H1 (cell line): ENCODE data around the gene DISC1.

Source experiments
- BCL11A ChIP-seq, 2 experiments: IDR thresholded peaks; one replicate each; pipeline ENCODE4 v1.6.1; 2011; ENCODE audit warnings: low read depth in 2 of 2, low read length in 2 of 2, mild to moderate bottlenecking in 2 of 2
- RBBP5 ChIP-seq: IDR thresholded peaks from 2 replicates; pipeline ENCODE4 v1.7.1; 2012; ENCODE audit warnings: low read depth, mild to moderate bottlenecking, inconsistent platforms, low read length, moderate library complexity, borderline replicate concordance
- YY1 ChIP-seq: IDR thresholded peaks from 2 replicates; pipeline ENCODE4 v1.6.1; 2011; ENCODE audit warnings: low read depth, mild to moderate bottlenecking, low read length
- TF ChIP-seq, protein P1 (sequence below), 3 experiments: IDR thresholded peaks; 1 replicate in 2 of 3; 2 replicates in 1 of 3; pipeline versions ENCODE4 v1.5.1 to v1.6.1; 2011; ENCODE audit warnings: low read length in 3 of 3, mild to moderate bottlenecking in 3 of 3, inconsistent platforms in 2 of 3, low read depth in 1 of 3, moderate library complexity in 1 of 3; ENCODE audit not compliant: insufficient read depth in 1 of 3; ENCODE audit errors: control extremely low read depth in 1 of 3

DNA sequence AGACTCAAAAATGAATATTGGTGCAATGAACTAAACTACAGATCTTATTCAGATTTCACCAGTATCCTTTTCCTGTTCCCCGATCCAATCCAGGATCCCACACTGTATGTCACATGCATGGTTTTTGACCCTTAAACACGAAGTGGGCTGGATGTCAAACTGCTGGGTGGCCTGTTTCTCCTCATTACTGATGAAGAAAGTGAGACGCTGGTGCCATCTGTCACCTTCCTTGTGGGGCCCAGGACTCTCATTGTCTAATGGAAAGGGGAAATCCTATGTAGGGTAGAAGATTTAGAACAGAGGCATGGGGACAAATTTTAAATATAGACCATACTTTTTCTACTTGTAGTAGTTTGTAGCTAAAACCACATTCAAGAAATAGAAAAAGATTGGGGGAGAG is 56.2 kb downstream of the DISC1 start:
- no peak for TF ChIP-seq RBBP5
- no peak for TF ChIP-seq YY1
- no peak for TF ChIP-seq BCL11A (IDR thresholded peaks at IDR 0.05; ENCODE audit: low read depth in 2 of 2, low read length in 2 of 2)
- TF ChIP-seq, protein P1, sequence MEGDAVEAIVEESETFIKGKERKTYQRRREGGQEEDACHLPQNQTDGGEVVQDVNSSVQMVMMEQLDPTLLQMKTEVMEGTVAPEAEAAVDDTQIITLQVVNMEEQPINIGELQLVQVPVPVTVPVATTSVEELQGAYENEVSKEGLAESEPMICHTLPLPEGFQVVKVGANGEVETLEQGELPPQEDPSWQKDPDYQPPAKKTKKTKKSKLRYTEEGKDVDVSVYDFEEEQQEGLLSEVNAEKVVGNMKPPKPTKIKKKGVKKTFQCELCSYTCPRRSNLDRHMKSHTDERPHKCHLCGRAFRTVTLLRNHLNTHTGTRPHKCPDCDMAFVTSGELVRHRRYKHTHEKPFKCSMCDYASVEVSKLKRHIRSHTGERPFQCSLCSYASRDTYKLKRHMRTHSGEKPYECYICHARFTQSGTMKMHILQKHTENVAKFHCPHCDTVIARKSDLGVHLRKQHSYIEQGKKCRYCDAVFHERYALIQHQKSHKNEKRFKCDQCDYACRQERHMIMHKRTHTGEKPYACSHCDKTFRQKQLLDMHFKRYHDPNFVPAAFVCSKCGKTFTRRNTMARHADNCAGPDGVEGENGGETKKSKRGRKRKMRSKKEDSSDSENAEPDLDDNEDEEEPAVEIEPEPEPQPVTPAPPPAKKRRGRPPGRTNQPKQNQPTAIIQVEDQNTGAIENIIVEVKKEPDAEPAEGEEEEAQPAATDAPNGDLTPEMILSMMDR (IDR thresholded peaks at IDR 0.05; ENCODE audit: control extremely low read depth in 1 of 3, insufficient read depth in 1 of 3, low read depth in 1 of 3, low read length in 3 of 3) = no peak
